HFF-Myc (cell line): Measurements from ENCODE around the gene ARHGAP45.

Experiments used
- DNase-seq: peaks from one replicate; pipeline ENCODE4 v3.0.0-alpha.2; 2011; ENCODE audit warnings: low read depth; ENCODE audit errors: extremely low read depth
- H3K4me3 ChIP-seq: replicated peaks from 2 replicates; pipeline ENCODE4 v1.5.1; 2011; ENCODE audit warnings: low read depth, mild to moderate bottlenecking, control low read depth, low read length
- TF ChIP-seq, protein P1 (sequence below): IDR thresholded peaks from 2 replicates; pipeline ENCODE4 v1.5.1; 2012; ENCODE audit warnings: mild to moderate bottlenecking, low read depth, low read length, control low read depth; ENCODE audit errors: missing control alignments

The ARHGAP45 gene, protein sequence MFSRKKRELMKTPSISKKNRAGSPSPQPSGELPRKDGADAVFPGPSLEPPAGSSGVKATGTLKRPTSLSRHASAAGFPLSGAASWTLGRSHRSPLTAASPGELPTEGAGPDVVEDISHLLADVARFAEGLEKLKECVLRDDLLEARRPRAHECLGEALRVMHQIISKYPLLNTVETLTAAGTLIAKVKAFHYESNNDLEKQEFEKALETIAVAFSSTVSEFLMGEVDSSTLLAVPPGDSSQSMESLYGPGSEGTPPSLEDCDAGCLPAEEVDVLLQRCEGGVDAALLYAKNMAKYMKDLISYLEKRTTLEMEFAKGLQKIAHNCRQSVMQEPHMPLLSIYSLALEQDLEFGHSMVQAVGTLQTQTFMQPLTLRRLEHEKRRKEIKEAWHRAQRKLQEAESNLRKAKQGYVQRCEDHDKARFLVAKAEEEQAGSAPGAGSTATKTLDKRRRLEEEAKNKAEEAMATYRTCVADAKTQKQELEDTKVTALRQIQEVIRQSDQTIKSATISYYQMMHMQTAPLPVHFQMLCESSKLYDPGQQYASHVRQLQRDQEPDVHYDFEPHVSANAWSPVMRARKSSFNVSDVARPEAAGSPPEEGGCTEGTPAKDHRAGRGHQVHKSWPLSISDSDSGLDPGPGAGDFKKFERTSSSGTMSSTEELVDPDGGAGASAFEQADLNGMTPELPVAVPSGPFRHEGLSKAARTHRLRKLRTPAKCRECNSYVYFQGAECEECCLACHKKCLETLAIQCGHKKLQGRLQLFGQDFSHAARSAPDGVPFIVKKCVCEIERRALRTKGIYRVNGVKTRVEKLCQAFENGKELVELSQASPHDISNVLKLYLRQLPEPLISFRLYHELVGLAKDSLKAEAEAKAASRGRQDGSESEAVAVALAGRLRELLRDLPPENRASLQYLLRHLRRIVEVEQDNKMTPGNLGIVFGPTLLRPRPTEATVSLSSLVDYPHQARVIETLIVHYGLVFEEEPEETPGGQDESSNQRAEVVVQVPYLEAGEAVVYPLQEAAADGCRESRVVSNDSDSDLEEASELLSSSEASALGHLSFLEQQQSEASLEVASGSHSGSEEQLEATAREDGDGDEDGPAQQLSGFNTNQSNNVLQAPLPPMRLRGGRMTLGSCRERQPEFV

DNA sequence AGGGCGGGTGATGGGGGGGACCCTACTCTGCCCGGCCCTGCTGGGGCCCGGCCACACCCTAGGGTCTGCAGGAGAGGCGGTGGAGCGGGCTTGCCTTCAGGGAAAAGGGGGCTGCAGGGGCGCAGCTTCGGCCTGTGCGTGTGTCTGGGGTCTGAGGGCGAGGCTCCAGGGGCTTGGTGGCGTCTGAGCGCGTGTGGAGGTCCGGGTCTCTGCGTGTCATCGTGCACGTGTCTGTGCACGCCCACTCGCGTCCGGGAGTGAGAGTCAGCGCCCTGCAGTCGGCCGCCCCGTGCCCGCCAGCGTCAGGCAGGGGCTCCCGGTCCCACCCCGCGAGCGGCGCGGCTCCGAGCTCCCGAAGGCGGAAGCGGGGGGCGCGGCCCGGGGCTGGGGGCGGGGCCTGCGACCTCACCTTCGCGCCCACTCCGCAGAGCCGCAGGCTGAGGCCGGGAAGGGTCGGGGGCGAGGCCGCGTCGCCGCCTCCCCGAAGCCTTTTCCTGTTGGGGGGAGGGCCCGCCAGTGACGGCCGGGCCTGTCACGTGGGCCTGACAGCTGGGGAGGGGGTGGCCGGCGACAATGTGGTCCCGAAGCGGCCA is at the start of gene ARHGAP45:
ARHGAP45 (plus strand) TSS at position 420 of the 593 bp plus-strand sequence. CDS start 239 bp downstream, outside the sequence.
- TF ChIP-seq, protein P1, sequence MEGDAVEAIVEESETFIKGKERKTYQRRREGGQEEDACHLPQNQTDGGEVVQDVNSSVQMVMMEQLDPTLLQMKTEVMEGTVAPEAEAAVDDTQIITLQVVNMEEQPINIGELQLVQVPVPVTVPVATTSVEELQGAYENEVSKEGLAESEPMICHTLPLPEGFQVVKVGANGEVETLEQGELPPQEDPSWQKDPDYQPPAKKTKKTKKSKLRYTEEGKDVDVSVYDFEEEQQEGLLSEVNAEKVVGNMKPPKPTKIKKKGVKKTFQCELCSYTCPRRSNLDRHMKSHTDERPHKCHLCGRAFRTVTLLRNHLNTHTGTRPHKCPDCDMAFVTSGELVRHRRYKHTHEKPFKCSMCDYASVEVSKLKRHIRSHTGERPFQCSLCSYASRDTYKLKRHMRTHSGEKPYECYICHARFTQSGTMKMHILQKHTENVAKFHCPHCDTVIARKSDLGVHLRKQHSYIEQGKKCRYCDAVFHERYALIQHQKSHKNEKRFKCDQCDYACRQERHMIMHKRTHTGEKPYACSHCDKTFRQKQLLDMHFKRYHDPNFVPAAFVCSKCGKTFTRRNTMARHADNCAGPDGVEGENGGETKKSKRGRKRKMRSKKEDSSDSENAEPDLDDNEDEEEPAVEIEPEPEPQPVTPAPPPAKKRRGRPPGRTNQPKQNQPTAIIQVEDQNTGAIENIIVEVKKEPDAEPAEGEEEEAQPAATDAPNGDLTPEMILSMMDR = no peak
- peak within 1 kb of the TSS; percentile 31 for H3K4me3 ChIP-seq
- DNase-seq = no peak

DNA sequence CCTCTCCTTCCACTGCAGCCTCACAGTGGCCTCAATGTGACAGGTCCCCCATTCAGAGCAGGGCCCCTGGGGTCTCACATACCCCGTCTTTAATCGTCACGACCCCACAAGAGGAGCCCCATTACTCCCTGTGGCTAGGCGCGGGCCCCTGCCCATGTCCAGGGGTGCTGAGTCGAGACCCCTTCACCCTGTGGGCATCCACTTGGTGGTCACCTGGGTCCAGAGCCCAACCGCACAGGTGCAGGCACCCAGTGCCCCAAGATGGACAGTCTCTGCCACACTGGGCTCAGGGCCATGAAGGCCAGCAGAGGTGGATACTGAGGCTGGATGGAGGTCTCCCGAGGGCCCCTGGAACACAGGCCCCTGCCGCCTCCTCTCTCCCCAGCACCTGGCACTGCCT is 49.1 kb upstream of the ARHGAP45 start:
- H3K4me3 ChIP-seq = peak overlapping the region; percentile 95
- no peak for DNase-seq

GRCh38 chr19:1018393-1018792 is 48.6 kb upstream of the ARHGAP45 start:
- no peak for DNase-seq
- TF ChIP-seq, protein P1 = no peak
- peak overlapping the region; percentile 95 for H3K4me3 ChIP-seq

More for the DNA sequence above, 49.1 kb upstream of the ARHGAP45 start:
- TF ChIP-seq, protein P1 = no peak

DNA sequence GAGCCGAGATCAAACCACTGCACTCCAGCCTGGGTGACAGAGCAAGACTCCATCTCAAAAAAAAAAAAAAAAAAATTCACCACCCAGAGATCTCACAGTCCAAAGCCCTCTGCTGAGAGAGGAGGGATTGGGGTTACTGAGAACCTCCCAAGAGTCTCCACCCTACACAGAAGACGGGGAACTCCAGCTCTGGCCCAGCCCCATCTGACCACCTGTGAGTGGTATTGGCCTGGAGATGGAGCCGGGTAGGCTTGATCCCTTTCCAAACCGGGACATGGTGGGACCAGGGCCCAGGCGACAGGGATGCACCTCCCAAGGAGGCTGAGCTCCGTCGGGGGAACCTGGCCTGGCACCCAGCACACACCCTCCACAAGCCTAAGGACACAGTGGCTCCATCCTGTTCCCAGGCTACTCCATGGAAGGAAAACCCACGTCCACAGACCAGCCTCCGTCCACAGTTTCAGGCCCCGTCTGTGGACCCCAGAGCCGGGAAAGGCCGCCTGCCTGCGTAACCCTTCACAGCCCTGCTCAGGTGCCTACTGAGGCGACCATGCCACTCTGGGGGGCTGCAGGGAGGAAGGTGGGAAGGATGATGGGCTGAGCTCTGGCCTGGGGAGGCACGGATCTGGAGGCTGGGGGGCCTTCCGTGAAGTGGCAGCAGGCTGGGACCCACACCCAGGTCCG is 47.9 kb upstream of the ARHGAP45 start:
- TF ChIP-seq, protein P1 = no peak
- H3K4me3 ChIP-seq = peak overlapping the region; percentile 95
- no peak for DNase-seq

DNA sequence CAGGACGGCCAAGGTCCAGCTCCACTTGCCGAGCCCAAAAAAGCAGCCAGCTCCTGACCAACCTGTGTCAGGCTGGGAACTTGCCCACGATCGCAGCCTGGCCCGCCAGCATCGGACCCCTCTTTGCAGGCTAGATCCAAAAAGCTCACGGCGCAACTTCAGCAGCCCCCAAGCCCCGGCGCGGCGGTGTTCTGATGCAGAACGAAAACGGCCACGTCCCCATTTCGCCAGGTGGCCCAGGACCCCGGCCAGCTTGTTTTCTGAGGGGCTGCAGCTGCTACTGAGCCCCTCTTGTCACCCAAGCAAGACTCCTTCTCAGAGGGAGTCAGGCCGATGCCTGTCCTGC is 47.4 kb upstream of the ARHGAP45 start:
- DNase-seq = no peak
- peak overlapping the region; percentile 95 for H3K4me3 ChIP-seq
- TF ChIP-seq, protein P1 = no peak
